HG02623 (cell line): ENCODE measurements around the gene CHRNB2.

Source experiments
- ATAC-seq: cut with Tn5 transposase; IDR thresholded peaks from one replicate; pipeline ENCODE4 v1.9.1; 2021; ENCODE audit warnings: moderate library complexity; ENCODE audit not compliant: unreplicated experiment

CHRNB2 gene

DNA sequence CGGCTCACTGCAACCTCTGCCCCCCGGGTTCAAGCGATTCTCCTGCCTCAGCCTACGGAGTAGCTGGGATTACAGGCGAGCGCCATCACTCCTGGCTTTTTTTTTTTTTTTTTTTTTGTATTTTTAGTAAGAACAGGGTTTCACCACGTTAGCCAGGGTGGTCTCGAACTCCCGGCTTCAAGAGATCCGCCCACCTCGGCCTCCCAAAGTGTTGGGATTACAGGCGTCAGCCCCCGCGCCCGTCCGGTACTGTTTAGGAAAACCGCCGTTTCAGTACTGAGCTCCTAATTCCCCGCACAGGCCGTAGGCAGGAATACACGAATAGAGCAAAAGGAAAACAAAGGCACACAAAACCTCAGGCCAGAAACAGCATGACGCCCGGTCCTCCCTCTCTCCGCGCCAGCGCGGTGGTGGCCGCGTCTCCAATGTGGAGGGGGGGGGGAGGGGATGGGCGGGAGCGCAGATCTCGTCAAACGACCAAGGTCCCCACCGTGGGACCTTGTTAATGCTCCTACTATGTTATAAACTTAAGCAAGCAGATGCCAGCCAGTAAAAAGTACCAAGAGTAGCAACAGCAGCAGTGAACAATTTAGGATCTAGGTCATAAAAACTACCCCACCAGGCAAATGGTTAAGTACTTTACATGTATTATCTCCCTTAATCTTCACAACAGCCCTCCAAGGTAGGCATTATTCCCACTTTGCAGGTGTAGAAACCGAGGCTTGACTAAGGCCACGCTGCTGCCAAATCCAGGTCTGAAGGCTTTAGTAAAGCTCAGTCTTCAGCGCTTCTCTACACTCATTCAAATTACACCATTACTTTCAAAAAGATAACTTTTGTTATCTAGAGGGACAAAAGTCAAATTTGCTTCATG lies 41.1 kb downstream of the CHRNB2 start:
- no peak for ATAC-seq

DNA sequence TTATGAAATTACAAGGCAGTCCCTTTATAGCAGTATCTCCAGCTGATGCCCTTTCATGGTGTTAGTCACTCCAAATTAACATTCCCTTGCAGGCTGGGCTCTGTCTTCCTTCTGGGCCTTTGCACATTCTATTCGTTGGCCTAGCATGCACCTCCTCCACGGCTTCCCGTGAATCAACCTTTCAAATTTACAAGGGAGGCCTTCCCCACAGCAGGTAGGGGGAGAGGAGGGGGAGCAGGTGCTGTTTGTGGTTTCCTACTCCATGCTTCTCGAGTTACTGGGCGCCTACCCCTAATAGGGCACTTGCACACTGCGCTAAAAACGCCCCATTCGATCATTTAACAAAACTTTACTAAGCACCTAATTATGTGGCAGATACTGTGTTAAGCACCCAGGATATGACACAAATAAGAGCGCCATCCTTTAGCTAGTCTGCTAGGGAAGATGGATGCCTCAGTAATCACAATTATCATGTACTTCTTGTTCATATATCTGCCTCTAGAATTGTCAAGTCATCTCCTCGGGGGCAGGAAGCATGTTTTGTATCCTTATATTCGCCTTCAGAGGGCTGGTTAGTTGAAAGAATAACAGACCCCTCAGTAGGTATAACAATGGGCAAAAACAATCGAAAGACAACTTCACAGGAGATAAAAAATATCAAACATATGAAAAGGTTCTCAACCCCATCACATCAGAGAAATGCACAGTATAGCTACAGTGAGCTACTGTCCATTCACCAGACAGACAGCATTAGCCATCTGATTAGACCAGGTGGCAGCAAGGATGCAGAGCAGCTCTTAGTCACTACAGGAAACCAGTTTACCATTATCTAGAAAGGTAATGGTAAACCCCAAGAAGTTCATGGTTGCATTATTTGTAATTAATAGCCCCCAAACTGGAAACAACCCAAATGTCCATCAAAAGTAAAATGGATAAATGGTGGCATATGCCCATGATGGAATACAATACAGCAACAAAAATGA lies 42.1 kb downstream of the CHRNB2 start:
- no peak for ATAC-seq

GRCh38 chr1:154611150-154611862 lies 43.7 kb downstream of the CHRNB2 start:
- no peak for ATAC-seq

DNA sequence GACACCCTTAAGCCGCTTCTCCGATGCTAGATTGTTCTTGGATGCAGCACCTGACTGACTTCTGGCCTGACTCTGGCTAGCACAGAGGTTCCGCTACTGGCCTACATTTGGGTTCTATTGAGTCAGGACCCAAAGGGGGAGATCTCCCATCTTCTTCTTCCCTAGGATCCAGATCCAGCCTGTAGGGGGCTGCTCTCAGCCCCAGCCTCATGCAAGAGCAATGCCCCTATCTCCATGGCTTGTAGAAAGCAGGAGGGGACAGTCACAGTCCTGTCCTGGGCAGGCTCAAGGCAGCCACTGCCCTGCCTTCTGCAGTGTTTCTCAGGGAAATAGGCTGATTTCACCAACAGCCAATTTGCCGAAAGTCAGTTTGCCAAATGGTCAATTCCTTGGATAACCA lies 46.7 kb downstream of the CHRNB2 start:
- ATAC-seq: no peak

GRCh38 chr1:154614901-154615300 lies 47.3 kb downstream of the CHRNB2 start:
- no peak for ATAC-seq

DNA sequence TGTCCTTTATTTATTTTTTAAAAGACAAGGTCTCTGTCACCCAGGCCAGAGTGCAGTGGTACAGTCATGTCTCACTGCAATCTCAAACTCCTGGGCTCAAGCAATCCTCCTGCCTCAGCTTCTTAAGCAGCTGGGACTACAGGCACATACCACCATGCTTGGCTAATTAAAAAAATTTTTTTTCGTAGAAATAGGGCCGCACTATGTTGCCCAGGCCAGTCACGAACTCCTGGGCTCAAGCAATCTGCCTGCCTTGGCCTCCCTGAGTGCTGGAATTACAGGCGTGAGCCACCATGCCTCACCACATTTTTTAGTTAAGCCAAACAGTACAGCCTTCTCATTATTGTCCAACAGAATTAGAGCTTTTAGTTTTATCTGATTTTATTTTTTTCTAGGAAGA lies 47.8 kb downstream of the CHRNB2 start:
- no peak for ATAC-seq

GRCh38 chr1:154616659-154617345 lies 49.2 kb downstream of the CHRNB2 start:
- no peak for ATAC-seq

DNA sequence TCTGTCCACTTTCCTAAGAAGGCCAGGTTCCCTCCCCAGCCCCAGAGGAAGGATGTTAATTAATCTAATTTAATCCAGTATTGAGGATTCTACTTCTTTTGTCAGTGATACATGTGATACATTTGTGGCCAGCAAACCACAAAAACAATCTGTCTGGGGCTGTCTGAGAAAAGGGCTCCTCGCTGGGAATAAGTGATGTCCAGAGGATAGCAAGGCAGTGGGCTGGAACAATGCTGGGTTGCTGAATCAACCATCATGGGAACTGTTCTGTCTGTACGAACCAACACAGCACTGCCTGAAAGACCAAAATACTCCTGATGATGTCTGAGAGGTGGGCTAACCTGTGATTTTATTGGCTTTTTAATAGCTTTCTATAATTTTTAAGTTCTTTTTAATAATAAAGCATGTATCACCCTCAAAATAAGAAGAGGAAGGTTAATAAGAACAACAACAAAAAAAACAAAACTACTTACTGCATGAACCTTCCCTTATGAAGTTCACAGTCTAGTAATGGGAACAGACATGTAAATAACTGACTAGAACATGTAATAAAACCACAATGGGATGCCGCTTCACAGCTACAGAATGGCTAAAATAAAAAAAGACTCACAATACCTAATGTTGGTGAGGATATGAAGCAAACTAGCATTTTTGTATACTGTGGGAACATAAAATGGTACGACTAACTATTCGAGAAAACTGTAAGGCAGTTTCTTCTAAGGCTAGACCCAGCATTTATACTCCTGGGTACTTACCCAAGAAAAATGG lies 51.8 kb downstream of the CHRNB2 start:
- no peak for ATAC-seq

GRCh38 chr1:154620751-154621150 lies 53.2 kb downstream of the CHRNB2 start:
- no peak for ATAC-seq

- no peak for ATAC-seq
Observed at GRCh38 chr1:154621875-154622274, 54.3 kb downstream of the CHRNB2 start.

GRCh38 chr1:154622503-154623039 lies 55.0 kb downstream of the CHRNB2 start:
- no peak for ATAC-seq

DNA sequence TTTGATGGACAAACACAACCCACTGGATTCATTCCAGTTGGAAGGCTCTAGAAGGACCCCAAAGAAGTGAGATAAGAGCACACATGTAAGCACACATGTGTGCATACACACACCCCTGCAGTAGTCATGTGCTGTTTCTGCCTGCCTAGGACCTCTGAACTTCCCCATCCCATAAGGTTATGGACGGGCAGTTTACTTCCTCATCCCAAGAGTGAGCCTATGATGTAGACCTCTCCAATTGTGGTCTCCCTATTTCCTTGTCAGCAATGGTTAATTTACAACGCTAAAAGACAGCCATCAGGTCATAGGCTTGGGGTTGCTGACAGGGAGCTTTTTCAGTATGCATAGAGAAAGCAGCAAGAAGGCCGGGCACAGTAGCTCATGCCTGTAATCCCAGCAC lies 55.8 kb downstream of the CHRNB2 start:
- ATAC-seq: no peak

- ATAC-seq: no peak
Observed at GRCh38 chr1:154624746-154625643, 57.4 kb downstream of the CHRNB2 start.

- no peak for ATAC-seq
Observed at GRCh38 chr1:154626456-154627256, 59.1 kb downstream of the CHRNB2 start.

DNA sequence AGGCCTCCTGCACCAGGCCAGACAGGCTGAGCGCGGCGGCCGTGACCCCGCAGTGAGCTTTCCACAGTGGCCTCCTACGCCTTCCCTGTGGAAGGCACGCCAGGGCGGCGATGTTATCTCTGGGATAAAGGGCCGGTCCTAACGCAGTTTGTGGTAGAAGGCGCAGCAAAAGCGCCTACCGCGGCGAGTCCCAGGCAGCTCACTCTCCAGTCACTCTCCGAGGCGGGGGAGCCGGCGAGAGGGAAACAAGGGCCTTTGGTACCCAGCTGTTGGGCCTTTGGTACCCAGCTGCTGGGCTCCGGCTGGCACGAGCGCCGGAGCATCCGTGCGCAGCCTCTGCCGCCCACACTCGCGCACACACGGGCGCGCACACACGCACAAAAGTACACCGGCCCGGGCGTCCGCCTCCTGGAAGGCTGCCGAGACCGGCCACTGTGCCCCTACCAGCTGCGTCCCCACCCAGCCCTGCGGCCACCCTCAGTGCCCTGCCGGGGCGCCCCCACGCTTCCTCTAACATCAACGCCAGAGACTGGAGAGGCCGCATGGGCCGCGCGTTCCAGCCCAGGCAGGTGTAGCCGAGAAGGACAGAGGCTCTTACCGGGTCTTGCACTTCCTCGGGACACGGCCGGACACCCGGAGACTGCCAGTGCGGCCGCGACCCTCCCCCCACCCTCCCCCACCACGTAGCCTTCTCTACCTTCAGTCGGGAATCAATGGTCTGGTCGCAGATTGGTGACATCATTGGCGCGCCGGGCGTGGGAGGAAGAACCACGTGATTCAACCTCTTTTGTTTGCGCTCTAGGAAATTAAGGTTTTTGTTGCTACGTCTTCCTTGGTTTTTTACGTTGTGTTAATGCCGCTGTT lies 59.9 kb downstream of the CHRNB2 start:
- ATAC-seq: peak; percentile 45

- peak; percentile 13 for ATAC-seq
Observed at GRCh38 chr1:154628121-154628405, 60.5 kb downstream of the CHRNB2 start.
